Common myeloid progenitor, CD34-positive (primary cell): Measurements from ENCODE around the gene SP140.

ENCODE experiments used
- CTCF ChIA-PET: fragments of 350-600 bp; sonication (Branson Sonifier 250); formaldehyde crosslinking; loops from one replicate; lab custom pipeline; 2021; ENCODE audit warnings: antibody characterized with exemption; lab: Charles Lee
- POLR2A ChIA-PET: fragments of 350-600 bp; sonication (Branson Sonifier 250); formaldehyde crosslinking; loops from one replicate; lab custom pipeline; 2021; ENCODE audit warnings: antibody characterized with exemption; lab: Charles Lee
- DNase-seq, 3 donors: peaks; one replicate each; pipeline versions ENCODE4 v3.0.0 to v3.0.0-alpha.2; 2013
- H3K27ac ChIP-seq, 2 experiments: 1 replicate in 1 of 2; 2 replicates in 1 of 2; pipeline ENCODE4 v1.7.0; 2013; ENCODE audit warnings: inconsistent platforms in 2 of 2, low read length in 2 of 2, mild to moderate bottlenecking in 2 of 2, low read depth in 1 of 2, moderate library complexity in 1 of 2; ENCODE audit not compliant: severe bottlenecking in 2 of 2, insufficient read depth in 1 of 2, poor library complexity in 1 of 2
- H3K27me3 ChIP-seq, 5 experiments: replicated peaks in 2 of 5; 1 replicate in 3 of 5; 2 replicates in 2 of 5; pipeline versions ENCODE4 v1.6.1 to v1.7.0; 2013; ENCODE audit warnings: low read length in 4 of 5, mild to moderate bottlenecking in 2 of 5, moderate library complexity in 2 of 5, inconsistent platforms in 1 of 5; ENCODE audit not compliant: insufficient read depth in 5 of 5, control insufficient read depth in 4 of 5
- H3K36me3 ChIP-seq, 4 experiments: 1 replicate in 2 of 4; 2 replicates in 2 of 4; pipeline versions ENCODE4 v1.6.1 to v1.7.0; 2013; ENCODE audit warnings: low read length in 3 of 4, control low read depth in 1 of 4, mild to moderate bottlenecking in 1 of 4; ENCODE audit not compliant: control insufficient read depth in 4 of 4, insufficient read depth in 4 of 4
- H3K4me1 ChIP-seq, 4 experiments: 1 replicate in 3 of 4; 2 replicates in 1 of 4; pipeline versions ENCODE4 v1.6.1 to v1.7.1; 2013; ENCODE audit warnings: low read length in 3 of 4, mild to moderate bottlenecking in 3 of 4, control low read depth in 1 of 4, inconsistent platforms in 1 of 4, moderate library complexity in 1 of 4; ENCODE audit not compliant: control insufficient read depth in 4 of 4, insufficient read depth in 4 of 4; ENCODE audit errors: control extremely low read depth in 1 of 4
- H3K4me3 ChIP-seq, 7 experiments: 1 replicate in 4 of 7; 2 replicates in 3 of 7; pipeline versions ENCODE4 v1.5.1 to v1.7.0; 2013; ENCODE audit warnings: mild to moderate bottlenecking in 7 of 7, low read length in 6 of 7, moderate library complexity in 6 of 7, inconsistent platforms in 2 of 7, low read depth in 2 of 7, control low read depth in 1 of 7; ENCODE audit not compliant: insufficient read depth in 4 of 7, control insufficient read depth in 1 of 7; ENCODE audit errors: extremely low read depth in 1 of 7
- H3K9me3 ChIP-seq, 5 experiments: 1 replicate in 4 of 5; 2 replicates in 1 of 5; pipeline versions ENCODE4 v1.6.1 to v1.7.1; 2013; ENCODE audit warnings: low read length in 4 of 5, mild to moderate bottlenecking in 2 of 5, inconsistent platforms in 1 of 5, low read depth in 1 of 5, moderate library complexity in 1 of 5; ENCODE audit not compliant: control insufficient read depth in 4 of 5, insufficient read depth in 2 of 5; ENCODE audit errors: control extremely low read depth in 1 of 5
- WGBS: methylation state at CpG from one replicate; pipeline ENCODE4 v1.1.5; 2013; ENCODE audit not compliant: insufficient coverage; 5-methylcytosine and 5-hydroxymethylcytosine counted together

SP140 gene

GRCh38 chr2:230317366-230317765 is 91.8 kb downstream of the SP140 start:
- Histone ChIP-seq H3K36me3 (no peaks in the 10 kb centered on the region), H3K27ac (no peak overlapping the region), H3K9me3 (peaks cover 0 to 1% (median 0%) of the 10 kb centered on the region in 5 experiments), H3K4me3 (no peak overlapping the region), H3K27me3 (no peaks in the 10 kb centered on the region), H3K4me1 (peaks cover 11 to 20% (median 19%) of the 10 kb centered on the region in 4 experiments)
- 95% methylated on average over 3 of the region's 3 CpGs for WGBS
- POLR2A ChIA-PET: no interaction called here
- no peak for DNase-seq
- CTCF ChIA-PET: no interaction called here

GRCh38 chr2:230318190-230319121 is 92.9 kb downstream of the SP140 start:
- peak in 2 of 3 donors; percentile 28 to 43 for DNase-seq
- POLR2A ChIA-PET: no interaction called here
- H3K27ac ChIP-seq: no peak overlapping the region
- peaks cover 0 to 11% (median 4%) of the 10 kb centered on the region in 5 experiments for H3K9me3 ChIP-seq
- peaks cover 11 to 20% (median 19%) of the 10 kb centered on the region in 4 experiments for H3K4me1 ChIP-seq
- peak overlapping the region in 1 of 7 experiments; percentile 34 for H3K4me3 ChIP-seq
- no peaks in the 10 kb centered on the region for H3K36me3 ChIP-seq
- H3K27me3 ChIP-seq: no peaks in the 10 kb centered on the region
- WGBS: 67% methylated on average over 6 of the region's 6 CpGs
- CTCF ChIA-PET: interaction anchor here (1.4 kb wide), 1 partner anchor 9 kb away, joined by 5 read pairs; the partner anchor contains the start of gene SP140L

DNA sequence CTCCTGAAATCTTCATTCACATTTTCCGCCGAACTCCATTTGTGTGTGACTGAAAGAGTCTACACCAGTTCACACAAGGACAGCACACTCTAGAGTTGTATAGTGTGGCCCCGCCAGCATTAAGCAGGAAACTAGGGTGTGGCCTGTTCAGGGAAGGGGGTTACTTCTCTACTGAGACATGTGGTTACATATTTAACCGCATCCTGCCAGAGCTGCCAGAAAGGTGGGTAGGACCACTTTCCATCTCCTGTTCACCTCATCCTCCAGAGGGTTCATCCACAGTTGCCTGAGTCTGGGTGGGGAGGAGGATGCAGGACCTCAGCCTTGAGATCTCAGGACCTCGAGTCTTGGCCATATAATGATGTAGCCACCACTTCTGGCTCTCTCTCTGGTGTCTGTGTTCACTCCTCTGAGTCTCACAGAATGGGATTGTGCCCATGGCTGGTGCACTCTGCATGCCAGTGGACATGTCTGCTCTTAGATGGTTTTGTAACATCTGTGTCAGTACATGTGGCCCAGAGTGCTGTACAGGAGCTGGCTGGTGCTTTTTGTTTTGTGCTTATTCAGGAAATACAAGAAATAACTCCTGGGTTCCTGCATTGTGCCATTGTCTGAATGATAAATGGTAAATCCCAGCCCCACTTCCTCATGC is 93.8 kb downstream of the SP140 start:
- H3K4me1 ChIP-seq: peaks cover 11 to 20% (median 19%) of the 10 kb centered on the region in 4 experiments
- no peak overlapping the region for H3K27ac ChIP-seq
- no peaks in the 10 kb centered on the region for H3K36me3 ChIP-seq
- 0% methylated on average over 2 of the region's 5 CpGs for WGBS
- DNase-seq: peak; percentile 34 to 90 (median 84)
- no peaks in the 10 kb centered on the region for H3K27me3 ChIP-seq
- H3K4me3 ChIP-seq: peak overlapping the region in 1 of 7 experiments; percentile 34
- ChIA-PET POLR2A (no interaction called here), CTCF (interaction anchor here (1.4 kb wide), 1 partner anchor 8 kb away, joined by 5 read pairs; the partner anchor contains the start of gene SP140L)
- peaks cover 0 to 13% (median 4%) of the 10 kb centered on the region in 5 experiments for H3K9me3 ChIP-seq

- H3K4me1 ChIP-seq: peaks cover 11 to 22% (median 19%) of the 10 kb centered on the region in 4 experiments
These were observed 95.5 kb downstream of the SP140 start for GRCh38 chr2:230321031-230321430.

GRCh38 chr2:230322561-230323384 is 97.2 kb downstream of the SP140 start:
- Histone ChIP-seq H3K4me3 (no peak overlapping the region), H3K27me3 (no peaks in the 10 kb centered on the region), H3K9me3 (peaks cover 0 to 13% (median 4%) of the 10 kb centered on the region in 5 experiments), H3K27ac (no peak overlapping the region), H3K4me1 (peaks cover 15 to 38% (median 28%) of the 10 kb centered on the region in 4 experiments), H3K36me3 (peaks cover 0 to 3% (median 0%) of the 10 kb centered on the region in 4 experiments)
- DNase-seq: no peak
- POLR2A ChIA-PET: no interaction called here
- CTCF ChIA-PET: interaction anchor here (0.5 to 1.2 kb wide), 2 partner anchors 14 to 874 kb away, joined by 3 to 4 read pairs; no protein-coding TSS in a partner anchor
- 97% methylated on average over 12 of the region's 12 CpGs for WGBS

More at GRCh38 chr2:230321031-230321430, 95.5 kb downstream of the SP140 start:
- no peak overlapping the region for H3K27ac ChIP-seq
- DNase-seq: no peak
- H3K36me3 ChIP-seq: peaks cover 0 to 3% (median 0%) of the 10 kb centered on the region in 4 experiments
- H3K9me3 ChIP-seq: peaks cover 0 to 13% (median 4%) of the 10 kb centered on the region in 5 experiments
- POLR2A ChIA-PET: no interaction called here
- 100% methylated on average over 2 of the region's 2 CpGs for WGBS
- H3K27me3 ChIP-seq: no peaks in the 10 kb centered on the region
- CTCF ChIA-PET: no interaction called here
- H3K4me3 ChIP-seq: no peak overlapping the region

- H3K27me3 ChIP-seq: no peaks in the 10 kb centered on the region
- H3K36me3 ChIP-seq: peaks cover 0 to 3% (median 0%) of the 10 kb centered on the region in 4 experiments
- DNase-seq: no peak
- no peak overlapping the region for H3K27ac ChIP-seq
- ChIA-PET CTCF (no interaction called here), POLR2A (no interaction called here)
- WGBS: 98% methylated on average over 17 of the region's 18 CpGs
- peaks cover 0 to 13% (median 4%) of the 10 kb centered on the region in 5 experiments for H3K9me3 ChIP-seq
- peaks cover 21 to 41% (median 27%) of the 10 kb centered on the region in 4 experiments for H3K4me1 ChIP-seq
- no peak overlapping the region for H3K4me3 ChIP-seq
These were observed 98.0 kb downstream of the SP140 start for GRCh38 chr2:230323385-230324106.
